HG02798 (cell line): Measurements from ENCODE around the gene ASIC2.

Experiments used
- ATAC-seq: cut with Tn5 transposase; IDR thresholded peaks from one replicate; pipeline ENCODE4 v1.9.1; 2021; ENCODE audit warnings: mild to moderate bottlenecking; ENCODE audit not compliant: unreplicated experiment, poor library complexity

ASIC2 gene

DNA sequence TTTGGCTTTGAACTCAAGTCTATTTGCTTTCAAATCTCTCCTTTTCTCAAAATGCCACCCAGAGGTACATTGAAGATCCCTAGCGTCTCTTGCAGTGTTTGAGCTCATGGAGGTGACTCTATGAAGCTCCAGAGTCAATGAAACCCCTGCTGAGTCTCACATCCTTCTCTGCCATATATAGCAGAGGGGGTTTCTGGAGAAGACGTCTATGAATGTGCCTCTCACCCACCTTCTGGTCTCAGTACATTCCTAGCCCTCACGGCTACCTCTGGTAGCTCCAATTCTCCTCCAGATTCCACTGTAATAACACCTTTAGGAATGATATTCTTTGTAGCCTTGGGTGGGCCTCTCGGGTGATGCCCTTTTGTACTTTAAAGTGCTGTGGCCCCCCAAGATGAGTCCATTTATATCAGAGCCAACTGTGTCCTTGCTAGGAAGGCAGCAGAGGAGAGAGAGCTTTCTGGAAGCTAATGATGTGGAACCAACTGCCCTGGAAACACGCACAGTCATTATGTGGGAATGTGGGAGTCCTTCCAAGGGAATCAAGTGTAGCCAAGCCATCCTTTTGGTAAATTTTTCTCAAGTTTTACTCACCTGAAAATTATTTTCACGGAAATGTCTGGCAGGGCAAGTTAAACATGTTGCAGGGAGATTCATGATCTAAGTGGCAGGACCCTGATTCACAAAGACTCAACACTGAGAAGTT is 123.4 kb downstream of the ASIC2 start:
- no peak for ATAC-seq

DNA sequence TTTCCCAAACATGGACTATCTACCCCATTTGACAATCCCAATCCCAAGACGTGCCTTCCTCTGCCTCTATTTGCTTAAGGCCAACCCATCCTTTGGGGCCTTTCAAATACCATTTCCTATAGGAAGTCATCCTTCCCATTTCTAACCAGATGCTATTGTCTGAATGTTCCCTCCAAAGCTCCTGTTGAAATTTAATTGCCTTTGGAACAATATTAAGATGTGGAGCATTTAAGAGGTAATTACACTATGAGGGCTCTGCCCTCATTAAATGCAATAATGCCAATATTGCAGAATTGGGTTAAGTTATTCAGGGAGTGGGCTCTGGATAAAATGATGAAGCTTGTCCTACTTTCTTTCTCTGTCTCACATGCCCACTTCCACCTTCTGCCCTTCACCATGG is 125.4 kb downstream of the ASIC2 start:
- ATAC-seq = no peak

DNA sequence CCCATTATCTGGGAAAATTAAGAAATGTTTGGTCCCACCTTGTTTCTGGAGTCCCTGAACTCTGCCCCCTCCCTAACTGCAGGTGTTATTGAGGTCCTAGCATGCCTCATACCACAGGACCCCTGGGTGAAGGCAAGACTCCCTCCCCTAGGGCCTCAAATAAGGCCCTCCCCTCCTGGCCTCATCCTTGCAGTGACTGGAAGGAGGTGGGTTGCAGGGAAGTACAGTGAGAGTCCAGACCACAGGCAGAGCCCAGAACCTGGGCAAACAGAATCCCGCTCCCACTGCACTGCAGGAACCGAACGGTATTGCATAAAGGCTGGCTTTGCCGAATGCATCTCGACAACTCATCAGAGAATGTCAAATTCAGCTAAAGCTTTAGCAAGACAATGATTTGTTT is 126.6 kb downstream of the ASIC2 start:
- ATAC-seq = no peak

DNA sequence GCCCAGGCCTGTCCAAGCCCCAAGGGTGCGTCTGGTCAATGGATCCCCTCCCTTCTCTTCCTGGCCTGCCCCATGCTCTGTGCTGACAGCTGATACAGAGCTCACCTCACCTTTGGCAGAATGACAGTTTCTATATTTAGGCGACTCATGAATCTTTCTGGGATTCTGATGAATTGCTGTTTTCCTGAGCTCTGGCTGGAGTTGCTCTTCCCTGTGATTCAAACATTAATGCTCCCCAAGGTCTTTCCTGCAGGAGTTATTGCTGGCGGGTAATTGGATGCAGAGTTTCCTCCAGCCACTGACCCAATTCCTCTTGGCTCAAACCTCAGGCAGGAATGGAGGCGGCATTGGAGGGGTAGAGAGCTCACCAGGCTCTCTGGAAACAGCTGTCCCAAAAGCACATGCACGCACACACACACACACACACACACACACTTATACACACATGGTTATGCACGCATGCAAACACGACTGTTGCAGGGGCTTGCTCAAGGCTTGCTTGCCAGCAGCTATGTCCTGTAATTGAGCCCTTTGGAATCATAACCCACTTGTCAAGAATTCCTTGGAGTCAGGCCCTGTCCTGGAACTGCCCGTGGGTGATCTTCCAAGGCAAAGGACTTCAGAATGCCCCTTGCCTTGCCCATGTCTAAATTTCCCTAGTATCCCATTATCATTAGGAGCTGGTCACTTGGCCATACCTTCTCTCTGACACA is 128.8 kb downstream of the ASIC2 start:
- no peak for ATAC-seq

DNA sequence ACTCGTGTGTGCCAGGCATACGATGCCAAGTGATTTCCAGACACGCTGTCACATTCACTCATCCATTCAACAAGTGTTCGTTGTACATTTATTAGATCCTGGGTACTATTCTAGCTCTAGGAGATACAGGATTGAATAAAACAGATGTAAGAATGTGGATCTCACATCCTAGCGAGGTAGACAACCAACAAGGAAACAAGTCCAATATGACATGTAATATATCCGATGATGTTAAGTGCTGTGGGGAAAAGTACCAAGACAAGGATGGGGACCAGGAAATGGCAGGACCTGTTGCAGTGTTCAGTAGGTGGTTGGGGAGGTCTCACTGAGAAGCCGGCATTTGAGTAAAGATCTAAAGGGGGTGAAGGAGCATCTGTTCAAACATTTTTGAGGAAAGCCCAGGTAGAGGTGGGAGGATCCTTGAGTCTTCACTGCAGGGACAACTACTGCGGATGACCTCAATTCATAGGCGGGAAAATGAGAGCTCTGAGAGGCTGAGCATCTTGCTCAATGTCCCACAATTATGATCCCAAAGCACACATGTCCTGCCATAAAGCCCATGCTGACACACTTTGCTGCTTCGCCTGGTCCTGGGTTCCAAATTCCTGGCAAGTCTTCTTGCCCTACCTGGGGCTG is 129.4 kb downstream of the ASIC2 start:
- ATAC-seq = no peak

DNA sequence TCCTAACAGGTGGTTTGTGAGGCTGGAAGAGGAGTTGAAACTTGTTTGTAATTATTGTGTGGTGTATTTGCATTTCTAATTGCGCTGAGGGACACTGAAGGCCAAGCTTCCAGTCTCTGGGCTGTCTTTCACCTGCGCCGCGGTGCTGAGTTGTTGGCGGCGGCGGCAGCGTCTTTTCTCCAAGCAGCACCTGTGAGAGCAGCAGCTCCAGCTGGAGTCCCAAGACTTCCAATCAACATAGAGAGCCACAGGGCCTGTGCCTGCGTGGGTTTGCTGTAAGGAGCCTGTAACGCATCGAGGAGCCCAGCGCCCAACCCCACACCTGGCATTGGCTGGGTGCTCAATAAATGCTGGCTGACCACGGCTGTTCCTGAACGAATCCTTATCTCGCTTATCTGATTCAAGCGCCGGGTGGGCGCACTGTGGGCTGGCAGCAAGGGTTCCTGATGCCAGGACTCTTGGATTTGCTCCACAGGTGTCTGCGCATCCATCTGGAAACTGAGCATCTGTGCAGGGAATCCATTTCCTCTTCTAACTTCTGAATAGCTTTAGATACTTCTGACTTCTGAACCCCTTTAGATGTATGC is 138.1 kb downstream of the ASIC2 start:
- ATAC-seq = no peak

DNA sequence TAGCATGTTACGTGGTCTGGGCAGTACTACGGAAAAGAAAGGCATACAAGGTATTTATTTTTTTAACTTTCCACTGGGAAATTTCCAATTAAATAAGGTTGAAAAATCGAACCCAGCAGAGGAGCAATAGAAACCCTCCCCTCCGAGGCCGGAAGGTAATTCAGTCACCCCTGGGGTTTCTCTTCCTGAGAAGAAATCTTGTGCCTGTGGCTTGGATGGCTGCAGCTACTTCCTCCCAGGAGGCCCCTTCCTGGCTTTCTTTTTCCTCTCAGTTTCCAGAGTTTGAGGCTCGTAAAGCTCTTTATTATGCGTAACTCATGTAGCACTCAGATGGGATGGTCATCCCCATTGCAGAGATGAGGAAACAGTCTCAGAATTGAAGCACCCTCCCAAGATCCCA is 140.3 kb downstream of the ASIC2 start:
- no peak for ATAC-seq

DNA sequence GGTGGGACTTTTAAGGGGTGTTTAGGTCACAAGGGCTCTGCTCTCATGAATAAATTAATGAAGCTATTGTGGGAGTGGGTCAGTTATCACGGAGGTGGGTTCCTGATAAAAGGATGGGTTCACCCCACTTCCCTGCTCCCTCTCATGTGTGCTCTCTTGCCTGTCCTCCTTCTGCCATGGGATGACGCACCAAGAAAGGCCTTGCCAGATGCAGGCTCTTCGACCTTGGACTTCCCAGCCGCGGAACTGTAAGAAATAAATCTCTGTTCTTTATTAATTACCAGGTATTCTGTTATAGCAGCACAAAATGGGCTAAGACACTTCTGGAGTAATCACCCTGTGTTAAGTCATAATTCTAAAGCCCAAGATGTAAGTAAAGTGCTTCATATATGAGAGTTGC is 141.5 kb downstream of the ASIC2 start:
- ATAC-seq = no peak

DNA sequence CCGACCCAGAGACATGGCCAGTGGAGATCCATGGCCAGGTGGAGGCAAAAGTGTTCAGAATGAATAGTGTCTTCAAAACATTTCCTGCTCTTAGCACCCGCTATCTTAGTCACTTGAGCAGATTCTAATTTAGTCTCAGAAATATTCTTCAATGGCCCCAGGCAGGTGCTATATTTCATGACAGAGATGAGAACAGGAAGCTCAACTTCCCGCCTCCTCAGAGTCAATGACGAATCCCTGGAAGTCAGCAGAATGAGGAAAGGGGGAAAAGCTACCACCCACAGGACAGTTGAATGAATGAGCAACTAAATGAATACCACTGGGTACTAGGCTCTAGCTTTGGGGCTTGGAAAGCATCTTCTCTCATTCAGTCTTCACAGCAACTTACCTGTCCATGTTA is 147.2 kb downstream of the ASIC2 start:
- no peak for ATAC-seq

DNA sequence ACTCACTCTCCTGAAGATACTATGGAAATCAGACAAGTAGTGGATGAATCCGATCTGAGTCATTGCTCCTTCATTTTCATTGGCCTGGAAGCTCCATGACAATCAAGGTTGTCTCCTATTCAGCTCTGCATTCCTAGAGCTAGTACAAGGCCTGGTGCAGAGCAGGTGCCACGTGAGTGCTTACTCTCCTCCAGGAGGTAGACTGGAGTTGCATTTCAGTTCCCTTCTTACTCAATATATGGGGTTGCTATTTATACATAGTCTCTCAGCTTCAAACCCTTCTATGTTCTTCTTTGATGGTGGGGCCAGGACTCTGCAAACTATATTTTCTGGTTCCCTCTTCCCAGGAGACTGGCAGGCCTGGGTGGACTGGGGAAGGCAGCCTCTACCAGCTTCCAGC is 148.3 kb downstream of the ASIC2 start:
- no peak for ATAC-seq

DNA sequence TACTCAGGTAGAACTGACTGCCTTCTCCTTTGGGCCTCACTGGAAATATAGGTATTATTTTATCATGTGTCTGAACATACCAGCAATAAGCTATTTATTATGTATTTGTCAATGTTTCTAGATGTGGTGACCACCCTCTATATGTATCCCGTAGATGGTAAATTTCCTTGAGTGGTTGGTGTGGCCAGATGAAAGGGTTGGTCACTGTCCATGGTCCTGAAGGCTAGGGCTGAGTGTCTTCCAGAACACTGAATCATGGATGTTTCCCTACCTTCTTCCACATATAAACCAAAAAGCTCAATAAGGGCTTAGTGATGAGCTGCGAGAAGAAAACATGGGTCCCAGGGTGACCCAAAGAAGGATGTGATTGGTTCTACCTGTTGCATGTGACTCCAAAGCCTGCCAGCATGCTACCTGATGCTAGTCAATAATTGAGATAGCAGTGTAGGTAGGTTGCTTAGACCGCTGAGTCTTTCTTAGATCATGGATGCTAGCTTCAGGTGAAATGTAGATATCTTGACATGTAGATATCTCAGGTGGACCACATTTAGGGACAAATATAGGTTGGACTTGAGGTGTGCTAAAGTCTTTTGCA is 150.3 kb downstream of the ASIC2 start:
- no peak for ATAC-seq

DNA sequence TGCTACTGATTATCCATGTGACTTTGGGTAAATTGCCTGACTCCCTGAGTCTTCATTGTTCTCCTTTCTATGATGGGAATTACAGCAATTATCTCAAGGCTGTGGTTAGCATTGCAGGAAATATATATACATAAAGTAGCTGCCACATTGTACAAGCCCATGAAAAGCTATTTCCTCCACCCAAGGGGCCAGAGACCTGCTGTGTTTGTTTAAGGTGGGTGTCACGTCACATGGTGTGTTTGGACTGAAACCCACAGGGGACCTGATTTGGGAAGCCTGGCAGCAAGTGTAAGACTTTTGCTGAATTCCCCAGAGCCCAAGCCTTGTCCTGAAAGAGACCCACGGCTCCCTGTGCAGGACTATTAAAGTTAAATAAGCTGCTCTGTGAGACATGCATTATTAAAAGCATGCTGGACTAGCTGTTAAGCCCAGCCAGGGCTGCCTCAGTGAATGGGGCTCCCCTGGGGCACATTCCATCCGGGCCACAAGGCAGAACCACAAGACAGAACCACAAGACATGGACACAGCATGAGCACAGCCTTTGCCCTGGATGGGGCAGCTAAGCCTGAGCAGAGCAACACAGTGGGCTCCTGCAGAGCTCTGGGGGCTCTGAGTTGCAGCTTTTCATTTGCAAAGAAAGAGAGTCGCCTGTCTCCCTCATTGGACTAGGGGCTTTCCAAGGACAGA is 152.5 kb downstream of the ASIC2 start:
- ATAC-seq = no peak

DNA sequence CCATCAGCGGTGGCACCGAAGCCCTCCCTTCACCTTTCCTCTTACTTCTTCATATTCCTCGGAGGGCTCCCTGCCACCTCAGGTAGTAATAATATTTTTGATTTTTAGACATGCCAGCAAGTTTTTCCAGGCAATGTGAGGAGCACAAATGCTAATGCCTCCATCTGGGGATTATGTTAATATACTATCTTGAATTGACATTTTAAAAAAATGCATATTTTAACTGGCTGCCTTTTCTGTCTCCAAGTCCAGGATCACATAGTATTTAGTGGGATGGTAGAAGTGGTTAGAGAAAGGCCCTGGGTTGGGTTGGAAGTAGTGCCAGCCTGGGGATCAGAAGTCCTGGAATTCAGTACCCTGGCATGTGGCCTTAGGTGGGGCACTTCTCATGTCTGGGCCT is 154.5 kb downstream of the ASIC2 start:
- no peak for ATAC-seq

DNA sequence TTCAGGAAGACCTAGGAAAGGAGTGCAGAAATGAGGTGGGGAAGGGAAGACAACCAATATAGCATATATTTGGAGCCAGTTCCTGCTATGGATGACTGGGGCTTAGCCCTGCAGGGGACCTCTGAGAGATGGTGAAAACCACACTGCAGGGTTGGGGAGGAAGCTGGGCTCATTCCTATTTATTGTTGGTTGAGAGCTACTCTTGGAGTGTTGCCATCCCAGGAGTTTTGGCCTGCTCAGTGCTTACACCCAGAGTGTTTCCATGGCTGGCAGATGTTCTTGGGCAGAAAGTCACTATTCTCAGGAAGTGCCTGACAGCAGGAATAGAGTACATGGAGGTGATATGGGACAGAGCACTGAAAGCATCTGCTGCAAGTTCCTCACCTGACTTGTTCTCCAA is 155.7 kb downstream of the ASIC2 start:
- no peak for ATAC-seq

DNA sequence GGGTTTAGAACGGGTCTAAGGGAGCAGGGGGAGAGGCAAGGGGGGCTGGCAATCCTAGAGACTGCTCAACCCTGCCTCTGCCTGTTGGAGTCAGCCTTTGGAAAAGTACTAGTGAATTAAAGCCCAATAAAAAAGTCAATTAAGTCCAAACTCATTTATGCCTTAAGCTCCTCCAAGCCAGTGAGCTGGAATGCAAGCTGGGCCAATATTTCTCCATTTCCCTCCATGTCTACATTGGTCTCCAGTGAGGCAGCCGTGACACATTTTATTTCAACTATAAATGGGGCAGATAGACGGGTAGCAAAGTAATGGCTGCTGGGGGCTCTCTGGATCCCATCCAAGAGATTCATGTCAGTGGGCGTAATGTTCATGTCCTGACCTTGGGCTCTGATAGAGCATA is 157.4 kb downstream of the ASIC2 start:
- ATAC-seq = no peak

DNA sequence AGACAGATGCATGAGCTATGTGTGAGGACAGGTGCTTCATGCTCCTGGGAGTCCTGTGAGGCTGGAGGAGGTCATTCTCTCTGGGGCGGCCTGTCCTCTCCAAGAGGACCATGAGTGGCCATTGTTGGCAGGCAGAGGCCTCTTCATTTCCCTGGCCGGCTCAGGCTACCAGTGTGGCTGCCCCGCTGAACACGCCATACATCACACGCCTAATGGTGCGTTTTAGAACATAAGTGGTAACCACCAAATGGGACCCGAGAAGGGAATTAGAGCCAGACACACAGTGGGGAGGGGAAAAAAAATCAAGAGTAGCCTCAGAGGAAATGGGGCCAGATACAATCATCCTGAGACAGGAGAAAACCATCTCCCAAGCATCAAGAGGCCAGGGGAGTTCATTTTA is 161.5 kb downstream of the ASIC2 start:
- ATAC-seq = no peak

DNA sequence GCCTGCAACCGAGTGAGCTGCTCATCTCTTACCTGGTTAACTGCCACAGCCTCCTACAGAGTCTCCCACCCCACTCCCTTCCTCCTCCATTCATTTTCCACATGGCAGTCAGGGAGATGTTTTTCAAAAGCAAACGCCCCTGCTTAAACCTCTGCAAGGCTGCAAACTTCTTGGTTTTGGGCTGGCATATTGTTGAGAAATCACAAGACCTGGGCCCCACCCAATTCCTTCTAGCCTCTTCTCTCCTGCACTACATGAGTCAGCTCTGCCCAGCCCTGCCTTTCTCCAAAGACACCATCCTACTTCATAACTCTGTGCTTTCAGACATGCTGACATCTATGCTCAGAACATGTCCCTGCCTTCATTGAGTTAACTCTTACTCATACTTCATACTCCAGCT is 165.4 kb downstream of the ASIC2 start:
- no peak for ATAC-seq

DNA sequence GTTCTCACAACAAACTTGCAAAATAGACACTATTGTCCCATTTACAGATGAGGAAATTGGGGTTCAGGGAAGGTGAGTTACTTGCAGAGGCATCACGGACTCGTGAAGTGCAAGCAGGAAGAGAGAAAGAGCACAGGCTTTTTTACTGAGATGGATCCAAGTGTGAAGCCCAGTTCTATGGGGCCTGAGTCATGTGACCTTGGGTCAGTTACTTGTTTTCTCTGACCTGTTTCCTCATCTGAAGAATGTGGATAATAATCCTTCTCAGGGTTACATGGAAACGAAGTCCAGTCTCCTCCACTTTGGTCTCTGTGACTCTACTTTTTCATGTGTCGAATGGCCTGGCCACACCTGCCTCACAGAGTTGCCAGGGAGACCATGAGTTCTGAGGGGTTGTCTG is 167.0 kb downstream of the ASIC2 start:
- ATAC-seq = no peak

DNA sequence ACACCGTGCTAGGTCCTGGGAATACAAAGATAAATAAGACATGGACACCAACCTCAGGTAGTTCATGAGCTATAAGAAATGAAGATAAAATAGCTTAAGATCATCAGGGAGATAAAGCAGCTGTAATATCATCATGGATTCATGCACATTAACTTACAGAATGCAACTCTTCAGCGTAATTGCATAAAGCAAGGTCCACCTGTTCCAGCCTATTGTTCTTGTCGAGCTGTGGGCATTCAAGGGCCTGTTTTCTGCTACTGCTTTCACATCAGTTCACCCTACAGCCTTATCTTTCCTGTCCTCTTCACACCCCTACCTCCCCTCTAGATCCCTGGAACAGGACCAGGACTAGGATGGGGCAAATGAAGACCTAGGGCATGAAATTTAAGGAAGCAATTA is 167.5 kb downstream of the ASIC2 start:
- ATAC-seq = no peak

DNA sequence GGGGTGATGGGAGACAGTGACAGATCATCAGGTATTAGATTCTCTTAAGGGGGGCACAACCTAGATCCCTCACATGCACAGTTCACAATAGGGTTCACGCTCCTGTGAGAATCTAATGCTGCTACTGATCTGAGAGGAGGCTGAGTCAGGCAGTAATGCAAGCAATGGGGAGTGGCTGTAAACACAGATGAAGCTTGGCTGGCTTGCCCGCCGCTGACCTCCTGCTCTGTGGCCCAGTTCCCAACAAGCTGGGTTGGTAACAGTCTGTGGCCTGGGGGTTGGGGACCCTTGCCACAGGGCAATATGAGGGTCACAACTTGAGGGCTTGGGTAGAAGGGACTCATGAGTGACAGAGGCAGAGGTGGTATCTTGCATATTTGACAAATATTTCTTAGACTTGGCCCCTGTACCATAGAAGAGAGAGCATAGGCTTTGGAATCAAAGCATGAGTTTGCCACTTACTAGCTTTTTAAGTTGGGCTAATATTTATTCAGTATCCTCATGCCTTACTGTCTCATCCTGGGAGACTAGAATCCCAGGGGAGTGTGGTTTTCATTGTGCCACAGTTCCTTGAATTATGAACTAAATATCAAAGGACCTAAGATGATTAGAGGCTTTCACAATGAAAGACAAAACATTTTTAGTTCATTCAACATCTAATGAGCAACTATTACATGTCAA is 168.1 kb downstream of the ASIC2 start:
- no peak for ATAC-seq
